Astrocyte (in vitro differentiated cells and primary cell): ENCODE data around the gene EYA2.

Source experiments
- CTCF ChIP-seq: IDR thresholded peaks from 2 replicates; pipeline ENCODE4 v1.5.1; 2011; ENCODE audit warnings: low read depth, mild to moderate bottlenecking, inconsistent platforms, low read length, moderate library complexity; ENCODE audit not compliant: insufficient read depth
- EZH2 ChIP-seq: IDR thresholded peaks from 2 replicates; pipeline ENCODE4 v1.6.1; 2012; ENCODE audit warnings: mild to moderate bottlenecking, low read length, inconsistent platforms; ENCODE audit not compliant: insufficient read depth

DNA sequence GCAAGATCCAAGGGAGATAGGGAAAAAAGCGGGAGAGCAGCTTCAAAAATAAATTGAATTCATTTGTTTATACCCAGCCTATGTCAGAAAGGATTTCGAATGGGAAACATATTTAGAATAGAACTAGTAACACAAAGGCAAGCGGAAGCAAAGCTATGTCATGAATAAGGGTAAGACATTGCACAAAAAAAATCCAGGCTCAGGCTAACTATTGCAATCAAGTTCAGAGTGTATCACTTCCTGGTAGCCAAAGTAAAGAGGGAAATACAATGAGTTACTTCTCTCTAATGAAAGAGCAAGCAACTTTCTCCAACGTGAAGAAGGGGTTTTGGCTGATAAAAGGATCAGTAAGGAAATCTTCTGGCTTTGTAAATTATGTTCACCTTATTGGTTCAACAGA, 249.0 kb downstream of the EYA2 start:
- TF ChIP-seq CTCF: no peak
- no peak for TF ChIP-seq EZH2
